SU-DHL-6 (cell line): ENCODE results near the gene PCNX4.

Experiments
- H2AFZ ChIP-seq: fragments of 200-600 bp; sonication (generic); 2 replicates; pipeline ENCODE4 v1.6.1; 2014; ENCODE audit warnings: low read depth, mild to moderate bottlenecking, moderate library complexity, mixed read lengths, antibody characterized with exemption, low read length; ENCODE audit not compliant: severe bottlenecking
- H3F3A ChIP-seq: fragments of 200-600 bp; shearing (Covaris generic); 2 replicates; pipeline ENCODE4 v1.6.0; 2016; ENCODE audit warnings: antibody characterized with exemption, mild to moderate bottlenecking; ENCODE audit not compliant: insufficient read depth
- H3K27ac ChIP-seq: fragments of 200-600 bp; sonication (generic); 2 replicates; pipeline ENCODE4 v1.5.1; 2016; ENCODE audit warnings: low read depth, mild to moderate bottlenecking, low read length, moderate library complexity, mixed read lengths
- H3K27me3 ChIP-seq: fragments of 200-600 bp; sonication (generic), shearing (Covaris generic); 2 replicates; pipeline ENCODE4 v1.6.0; 2014; ENCODE audit warnings: mild to moderate bottlenecking, low read length
- H3K36me3 ChIP-seq: fragments of 200-600 bp; sonication (generic); 2 replicates; pipeline ENCODE4 v1.6.1; 2014; ENCODE audit warnings: mild to moderate bottlenecking, low read length, mixed read lengths
- H3K4me2 ChIP-seq: fragments of 300-600, 200-600 bp; shearing (Covaris generic), sonication (generic); 2 replicates; pipeline ENCODE4 v1.6.0; 2014; ENCODE audit warnings: low read length, low read depth, mild to moderate bottlenecking; ENCODE audit not compliant: poor library complexity, severe bottlenecking
- H3K4me3 ChIP-seq: fragments of 200-600 bp; sonication (generic); 2 replicates; pipeline ENCODE4 v1.5.1; 2014; ENCODE audit warnings: antibody characterized with exemption, low read length, mild to moderate bottlenecking, mixed read lengths; ENCODE audit not compliant: insufficient read depth, poor library complexity, severe bottlenecking
- H3K79me2 ChIP-seq: fragments of 200-600 bp; sonication (generic); 2 replicates; pipeline ENCODE4 v1.6.1; 2014; ENCODE audit warnings: mild to moderate bottlenecking, low read length, moderate library complexity; ENCODE audit not compliant: insufficient read depth
- H3K9ac ChIP-seq: fragments of 200-600 bp; sonication (generic); 2 replicates; pipeline ENCODE4 v1.7.0; 2014; ENCODE audit warnings: mild to moderate bottlenecking, low read length
- H3K9me2 ChIP-seq: fragments of 200-600 bp; sonication (generic); replicated peaks from 2 replicates; pipeline ENCODE4 v1.6.1; 2014; ENCODE audit warnings: low read length; ENCODE audit not compliant: insufficient read depth
- H3K9me3 ChIP-seq: fragments of 200-600 bp; sonication (generic); 2 replicates; pipeline ENCODE4 v1.6.1; 2014; ENCODE audit warnings: low read length, mixed read lengths; ENCODE audit not compliant: insufficient read depth
- H4K20me1 ChIP-seq: fragments of 200-600 bp; sonication (generic); 2 replicates; pipeline ENCODE4 v1.6.1; 2014; ENCODE audit warnings: low read depth, mild to moderate bottlenecking, antibody characterized with exemption, low read length, moderate library complexity, mixed read lengths
- CTCF ChIP-seq: fragments of 200-600 bp; sonication (generic); IDR thresholded peaks from one replicate; pipeline ENCODE4 v1.5.1; 2017; ENCODE audit warnings: antibody characterized with exemption, mild to moderate bottlenecking, low read length, moderate library complexity; ENCODE audit not compliant: insufficient read depth, poor library complexity, severe bottlenecking
- EZH2phosphoT487 ChIP-seq: fragments of 200-600 bp; sonication (generic), shearing (Covaris generic); conservative IDR thresholded peaks from 2 replicates; pipeline ENCODE4 v1.6.1; 2018; ENCODE audit warnings: mild to moderate bottlenecking, antibody characterized with exemption, low read length, moderate library complexity, mixed read lengths

PCNX4 gene

GRCh38 chr14:60197629-60198303, 106.0 kb downstream of the PCNX4 start:
- Histone ChIP-seq H3K79me2 (no peaks in the 10 kb centered on the region), H3K4me2 (no peak overlapping the region), H3K27me3 (no peaks in the 10 kb centered on the region), H3K9ac (no peak overlapping the region), H3K4me3 (no peak overlapping the region), H3K9me2 (no peaks in the 10 kb centered on the region), H3K9me3 (no peaks in the 10 kb centered on the region), H3K27ac (no peak overlapping the region), H3K36me3 (no peaks in the 10 kb centered on the region), H3F3A (no peaks in the 10 kb centered on the region), H2AFZ (no peak overlapping the region), H4K20me1 (no peaks in the 10 kb centered on the region)
- TF ChIP-seq CTCF (no peak), EZH2phosphoT487 (no peak)

- no peaks in the 10 kb centered on the region for H3K79me2 ChIP-seq
- no peaks in the 10 kb centered on the region for H3K9me3 ChIP-seq
- no peaks in the 10 kb centered on the region for H3F3A ChIP-seq
- H3K27ac ChIP-seq = no peak overlapping the region
- no peaks in the 10 kb centered on the region for H3K27me3 ChIP-seq
- no peaks in the 10 kb centered on the region for H4K20me1 ChIP-seq
- no peak overlapping the region for H3K4me2 ChIP-seq
- H2AFZ ChIP-seq = no peak overlapping the region
- no peaks in the 10 kb centered on the region for H3K9me2 ChIP-seq
- H3K4me3 ChIP-seq = no peak overlapping the region
- TF ChIP-seq CTCF (no peak), EZH2phosphoT487 (no peak)
- no peak overlapping the region for H3K9ac ChIP-seq
- no peaks in the 10 kb centered on the region for H3K36me3 ChIP-seq
Observed at GRCh38 chr14:60199321-60199720, 107.6 kb downstream of the PCNX4 start.

- no peaks in the 10 kb centered on the region for H3F3A ChIP-seq
- no peak overlapping the region for H3K27ac ChIP-seq
- H3K79me2 ChIP-seq = no peaks in the 10 kb centered on the region
- no peak overlapping the region for H2AFZ ChIP-seq
- H3K9me2 ChIP-seq = no peaks in the 10 kb centered on the region
- H3K9ac ChIP-seq = no peak overlapping the region
- peak overlapping the region; percentile 13 for H3K4me2 ChIP-seq
- no peaks in the 10 kb centered on the region for H3K27me3 ChIP-seq
- no peaks in the 10 kb centered on the region for H4K20me1 ChIP-seq
- H3K36me3 ChIP-seq = no peaks in the 10 kb centered on the region
- H3K9me3 ChIP-seq = no peaks in the 10 kb centered on the region
- H3K4me3 ChIP-seq = no peak overlapping the region
- TF ChIP-seq EZH2phosphoT487 (no peak), CTCF (no peak)
Observed at GRCh38 chr14:60204104-60204842, 112.5 kb downstream of the PCNX4 start.
